IPS-20b (cell line): ENCODE results near the gene DNTT.

Experiments used
- H3K27ac ChIP-seq: one replicate; pipeline ENCODE4 v1.5.1; 2013; ENCODE audit warnings: low read length
- H3K27me3 ChIP-seq: 2 replicates; pipeline ENCODE4 v1.6.1; 2013; ENCODE audit warnings: mild to moderate bottlenecking, low read length, inconsistent platforms; ENCODE audit not compliant: insufficient read depth
- H3K36me3 ChIP-seq: 2 replicates; pipeline ENCODE4 v1.6.1; 2013; ENCODE audit warnings: low read depth, mild to moderate bottlenecking, inconsistent platforms, low read length, moderate library complexity; ENCODE audit not compliant: insufficient read depth
- H3K4me1 ChIP-seq: 2 replicates; pipeline ENCODE4 v1.6.1; 2013; ENCODE audit warnings: mild to moderate bottlenecking, control low read depth, inconsistent platforms, low read length, moderate library complexity; ENCODE audit not compliant: insufficient read depth
- H3K4me3 ChIP-seq: 2 replicates; pipeline ENCODE4 v1.5.1; 2013; ENCODE audit warnings: mild to moderate bottlenecking, low read length, inconsistent platforms
- H3K9ac ChIP-seq: 2 replicates; pipeline ENCODE4 v1.6.1; 2013; ENCODE audit warnings: low read depth, mild to moderate bottlenecking, inconsistent platforms, low read length, moderate library complexity
- H3K9me3 ChIP-seq: 2 replicates; pipeline ENCODE4 v1.6.1; 2013; ENCODE audit warnings: mild to moderate bottlenecking, low read depth, low read length, inconsistent platforms; ENCODE audit not compliant: insufficient read depth

Gene DNTT

GRCh38 chr10:96359616-96360015 lies 55.4 kb downstream of the DNTT start:
- H3K4me3 ChIP-seq = no peak overlapping the region
- no peak overlapping the region for H3K9ac ChIP-seq
- H3K36me3 ChIP-seq = no peaks in the 10 kb centered on the region
- H3K4me1 ChIP-seq = no peaks in the 10 kb centered on the region
- H3K27ac ChIP-seq = no peak overlapping the region
- H3K9me3 ChIP-seq = no peaks in the 10 kb centered on the region
- no peaks in the 10 kb centered on the region for H3K27me3 ChIP-seq

- Histone ChIP-seq H3K9ac (no peak overlapping the region), H3K4me3 (no peak overlapping the region), H3K9me3 (no peaks in the 10 kb centered on the region), H3K27me3 (no peaks in the 10 kb centered on the region), H3K27ac (no peak overlapping the region), H3K36me3 (no peaks in the 10 kb centered on the region), H3K4me1 (no peaks in the 10 kb centered on the region)
These were observed 56.1 kb downstream of the DNTT start for GRCh38 chr10:96360331-96360730.

GRCh38 chr10:96360766-96361165 lies 56.5 kb downstream of the DNTT start:
- Histone ChIP-seq H3K36me3 (no peaks in the 10 kb centered on the region), H3K9ac (no peak overlapping the region), H3K27me3 (no peaks in the 10 kb centered on the region)

GRCh38 chr10:96365571-96365970 lies 61.3 kb downstream of the DNTT start:
- H3K9ac ChIP-seq = no peak overlapping the region
- H3K27me3 ChIP-seq = no peaks in the 10 kb centered on the region
- H3K4me3 ChIP-seq = no peak overlapping the region
- no peak overlapping the region for H3K27ac ChIP-seq
- no peaks in the 10 kb centered on the region for H3K36me3 ChIP-seq
- no peaks in the 10 kb centered on the region for H3K4me1 ChIP-seq
- no peaks in the 10 kb centered on the region for H3K9me3 ChIP-seq

More at GRCh38 chr10:96360766-96361165, 56.5 kb downstream of the DNTT start:
- Histone ChIP-seq H3K4me3 (no peak overlapping the region), H3K27ac (no peak overlapping the region), H3K9me3 (no peaks in the 10 kb centered on the region), H3K4me1 (no peaks in the 10 kb centered on the region)

- H3K9ac ChIP-seq = no peak overlapping the region
- no peaks in the 10 kb centered on the region for H3K27me3 ChIP-seq
- no peaks in the 10 kb centered on the region for H3K36me3 ChIP-seq
- H3K4me1 ChIP-seq = no peaks in the 10 kb centered on the region
- H3K27ac ChIP-seq = no peak overlapping the region
- no peak overlapping the region for H3K4me3 ChIP-seq
- no peaks in the 10 kb centered on the region for H3K9me3 ChIP-seq
These were observed 62.3 kb downstream of the DNTT start for GRCh38 chr10:96366508-96366907.

- Histone ChIP-seq H3K9me3 (no peaks in the 10 kb centered on the region), H3K9ac (no peak overlapping the region), H3K36me3 (no peaks in the 10 kb centered on the region), H3K4me3 (no peak overlapping the region), H3K27me3 (no peaks in the 10 kb centered on the region), H3K27ac (no peak overlapping the region), H3K4me1 (no peaks in the 10 kb centered on the region)
These were observed 63.2 kb downstream of the DNTT start for GRCh38 chr10:96367470-96367869.

GRCh38 chr10:96368971-96369370 lies 64.7 kb downstream of the DNTT start:
- Histone ChIP-seq H3K9ac (no peak overlapping the region), H3K4me1 (no peaks in the 10 kb centered on the region)

GRCh38 chr10:96369890-96370583 lies 65.8 kb downstream of the DNTT start:
- Histone ChIP-seq H3K27ac (no peak overlapping the region), H3K4me3 (no peak overlapping the region), H3K4me1 (no peaks in the 10 kb centered on the region; the same call in 1 of the 2 replicates), H3K27me3 (peaks cover 16% of the 10 kb centered on the region), H3K9me3 (no peaks in the 10 kb centered on the region), H3K9ac (no peak overlapping the region), H3K36me3 (no peaks in the 10 kb centered on the region)

More at GRCh38 chr10:96368971-96369370, 64.7 kb downstream of the DNTT start:
- Histone ChIP-seq H3K27me3 (peaks cover 6% of the 10 kb centered on the region), H3K4me3 (no peak overlapping the region), H3K36me3 (no peaks in the 10 kb centered on the region), H3K9me3 (no peaks in the 10 kb centered on the region), H3K27ac (no peak overlapping the region)

- H3K4me1 ChIP-seq = no peaks in the 10 kb centered on the region; the same call in 1 of the 2 replicates
- H3K9ac ChIP-seq = no peak overlapping the region
- no peaks in the 10 kb centered on the region for H3K9me3 ChIP-seq
- no peak overlapping the region for H3K4me3 ChIP-seq
- no peaks in the 10 kb centered on the region for H3K36me3 ChIP-seq
- no peak overlapping the region for H3K27ac ChIP-seq
- H3K27me3 ChIP-seq = peaks cover 18% of the 10 kb centered on the region
These were observed 66.4 kb downstream of the DNTT start for GRCh38 chr10:96370584-96371157.

- H3K9me3 ChIP-seq = no peaks in the 10 kb centered on the region
- H3K27me3 ChIP-seq = peaks cover 18% of the 10 kb centered on the region
- no peak overlapping the region for H3K9ac ChIP-seq
- H3K4me3 ChIP-seq = no peak overlapping the region
- H3K36me3 ChIP-seq = no peaks in the 10 kb centered on the region
- no peak overlapping the region for H3K27ac ChIP-seq
- H3K4me1 ChIP-seq = no peaks in the 10 kb centered on the region; the same call in 1 of the 2 replicates
These were observed 67.1 kb downstream of the DNTT start for GRCh38 chr10:96371356-96371755.

GRCh38 chr10:96374004-96374403 lies 69.8 kb downstream of the DNTT start:
- H3K9ac ChIP-seq = no peak overlapping the region
- H3K4me3 ChIP-seq = no peak overlapping the region
- H3K27me3 ChIP-seq = peaks cover 18% of the 10 kb centered on the region
- H3K9me3 ChIP-seq = no peaks in the 10 kb centered on the region
- no peaks in the 10 kb centered on the region; the same call in 1 of the 2 replicates for H3K4me1 ChIP-seq
- H3K27ac ChIP-seq = no peak overlapping the region
- no peaks in the 10 kb centered on the region for H3K36me3 ChIP-seq

GRCh38 chr10:96374639-96374984 lies 70.4 kb downstream of the DNTT start:
- Histone ChIP-seq H3K4me1 (no peaks in the 10 kb centered on the region; the same call in 1 of the 2 replicates), H3K4me3 (peak overlapping the region; percentile 77), H3K9ac (peak overlapping the region; percentile 62; the same call in 1 of the 2 replicates), H3K9me3 (no peaks in the 10 kb centered on the region), H3K36me3 (no peaks in the 10 kb centered on the region), H3K27me3 (peaks cover 18% of the 10 kb centered on the region), H3K27ac (no peak overlapping the region)
